MM.1S (cell line): ENCODE results near the gene STRIP2.

Experiments
- DNase-seq: peaks from one replicate; pipeline ENCODE4 v3.0.0-alpha.2; 2015
- H2AFZ ChIP-seq: fragments of 300-600 bp; sonication (generic); 2 replicates; pipeline ENCODE4 v1.6.0; 2016; ENCODE audit warnings: antibody characterized with exemption, low read length
- H3F3A ChIP-seq: fragments of 300-600 bp; sonication (generic); 2 replicates; pipeline ENCODE4 v1.6.1; 2016; ENCODE audit warnings: mild to moderate bottlenecking, antibody characterized with exemption, low read length, moderate library complexity, mixed read lengths; ENCODE audit not compliant: insufficient read depth
- H3K27ac ChIP-seq: fragments of 300-600 bp; sonication (generic); 2 replicates; pipeline ENCODE4 v1.5.1; 2016; ENCODE audit warnings: mild to moderate bottlenecking, low read length
- H3K27me3 ChIP-seq: fragments of 300-600 bp; sonication (generic); replicated peaks from 2 replicates; pipeline ENCODE4 v1.6.0; 2016; ENCODE audit warnings: low read length; ENCODE audit not compliant: insufficient read depth
- H3K36me3 ChIP-seq: fragments of 300-600 bp; sonication (generic); replicated peaks from 2 replicates; pipeline ENCODE4 v1.6.1; 2016; ENCODE audit warnings: mild to moderate bottlenecking, low read length, mixed read lengths; ENCODE audit not compliant: insufficient read depth
- H3K4me1 ChIP-seq: fragments of 300-600 bp; sonication (generic); 2 replicates; pipeline ENCODE4 v1.6.1; 2016; ENCODE audit warnings: low read length, mixed read lengths
- H3K4me2 ChIP-seq: fragments of 300-600 bp; sonication (generic); 2 replicates; pipeline ENCODE4 v1.6.0; 2016; ENCODE audit warnings: low read depth, low read length
- H3K4me3 ChIP-seq: fragments of 300-600 bp; sonication (generic); 2 replicates; pipeline ENCODE4 v1.5.1; 2016; ENCODE audit warnings: low read length, mixed read lengths
- H3K79me2 ChIP-seq: fragments of 300-600 bp; sonication (generic); 2 replicates; pipeline ENCODE4 v1.6.1; 2016; ENCODE audit warnings: mixed run types, low read length, mixed read lengths
- H3K9ac ChIP-seq: fragments of 300-600 bp; sonication (generic); 2 replicates; pipeline ENCODE4 v1.6.1; 2016; ENCODE audit warnings: low read length, mixed read lengths
- H3K9me2 ChIP-seq: fragments of 300-600 bp; sonication (generic); replicated peaks from 2 replicates; pipeline ENCODE4 v1.6.1; 2016; ENCODE audit warnings: mild to moderate bottlenecking, low read length, mixed read lengths; ENCODE audit not compliant: insufficient read depth
- H3K9me3 ChIP-seq: fragments of 300-600 bp; sonication (generic); replicated peaks from 2 replicates; pipeline ENCODE4 v1.6.1; 2016; ENCODE audit warnings: mild to moderate bottlenecking, low read length, mixed read lengths; ENCODE audit not compliant: insufficient read depth
- H4K20me1 ChIP-seq: fragments of 300-600 bp; sonication (generic); 2 replicates; pipeline ENCODE4 v1.6.1; 2016; ENCODE audit warnings: mild to moderate bottlenecking, low read length, moderate library complexity, mixed read lengths; ENCODE audit not compliant: insufficient read depth
- CTCF ChIP-seq: fragments of 300-600 bp; sonication (generic); IDR thresholded peaks from 2 replicates; pipeline ENCODE4 v1.5.1; 2016; ENCODE audit warnings: antibody characterized with exemption, low read length, mixed read lengths
- EZH2 ChIP-seq: fragments of 300-600 bp; sonication (generic); optimal IDR thresholded peaks from 2 replicates; pipeline ENCODE3; 2017; ENCODE audit warnings: low read depth, mild to moderate bottlenecking, antibody characterized with exemption, low read length, mixed read lengths
- EZH2phosphoT487 ChIP-seq: fragments of 300-600 bp; sonication (generic); IDR thresholded peaks from 2 replicates; pipeline ENCODE4 v1.6.1; 2018; ENCODE audit warnings: antibody characterized with exemption, low read length

STRIP2 gene

GRCh38 chr7:129462420-129462819 is 28.2 kb downstream of the STRIP2 start:
- no peak overlapping the region for H3K27ac ChIP-seq
- no peaks in the 10 kb centered on the region for H4K20me1 ChIP-seq
- H3K4me2 ChIP-seq: no peak overlapping the region
- no peak for DNase-seq
- no peak overlapping the region for H3K4me3 ChIP-seq
- H3K4me1 ChIP-seq: no peaks in the 10 kb centered on the region
- H3K36me3 ChIP-seq: no peaks in the 10 kb centered on the region
- no peak overlapping the region for H2AFZ ChIP-seq
- TF ChIP-seq EZH2 (no peak), EZH2phosphoT487 (no peak), CTCF (no peak)
- no peaks in the 10 kb centered on the region for H3K9me2 ChIP-seq
- H3K79me2 ChIP-seq: no peaks in the 10 kb centered on the region
- H3F3A ChIP-seq: no peaks in the 10 kb centered on the region
- H3K9ac ChIP-seq: no peak overlapping the region
- no peaks in the 10 kb centered on the region for H3K27me3 ChIP-seq
- no peaks in the 10 kb centered on the region for H3K9me3 ChIP-seq

- H3K4me1 ChIP-seq: no peaks in the 10 kb centered on the region
- H3K9me3 ChIP-seq: no peaks in the 10 kb centered on the region
- H3K36me3 ChIP-seq: no peaks in the 10 kb centered on the region
- no peak overlapping the region for H3K27ac ChIP-seq
- H2AFZ ChIP-seq: no peak overlapping the region
- H3K9ac ChIP-seq: no peak overlapping the region
- H3F3A ChIP-seq: no peaks in the 10 kb centered on the region
- H3K4me3 ChIP-seq: no peak overlapping the region
- no peaks in the 10 kb centered on the region for H3K79me2 ChIP-seq
- no peak for TF ChIP-seq CTCF
- no peak for TF ChIP-seq EZH2
- TF ChIP-seq EZH2phosphoT487: no peak
- DNase-seq: no peak
- H3K4me2 ChIP-seq: no peak overlapping the region
- H4K20me1 ChIP-seq: no peaks in the 10 kb centered on the region
- H3K9me2 ChIP-seq: no peaks in the 10 kb centered on the region
- H3K27me3 ChIP-seq: no peaks in the 10 kb centered on the region
Observed at GRCh38 chr7:129464194-129464593, 30.0 kb downstream of the STRIP2 start.

GRCh38 chr7:129465080-129465479 is 30.8 kb downstream of the STRIP2 start:
- no peak overlapping the region for H3K27ac ChIP-seq
- no peaks in the 10 kb centered on the region for H3K27me3 ChIP-seq
- no peak overlapping the region for H2AFZ ChIP-seq
- H3K9me3 ChIP-seq: no peaks in the 10 kb centered on the region
- H3K36me3 ChIP-seq: no peaks in the 10 kb centered on the region
- TF ChIP-seq CTCF: no peak
- TF ChIP-seq EZH2: no peak
- TF ChIP-seq EZH2phosphoT487: no peak
- H3F3A ChIP-seq: no peaks in the 10 kb centered on the region
- no peaks in the 10 kb centered on the region for H3K4me1 ChIP-seq
- H3K9ac ChIP-seq: no peak overlapping the region
- no peaks in the 10 kb centered on the region for H3K79me2 ChIP-seq
- no peaks in the 10 kb centered on the region for H4K20me1 ChIP-seq
- no peak overlapping the region for H3K4me2 ChIP-seq
- DNase-seq: no peak
- H3K9me2 ChIP-seq: no peaks in the 10 kb centered on the region
- no peak overlapping the region for H3K4me3 ChIP-seq

GRCh38 chr7:129466796-129467195 is 32.6 kb downstream of the STRIP2 start:
- no peak overlapping the region for H3K9ac ChIP-seq
- no peak overlapping the region for H3K4me3 ChIP-seq
- H3K9me3 ChIP-seq: no peaks in the 10 kb centered on the region
- no peaks in the 10 kb centered on the region for H3K79me2 ChIP-seq
- H2AFZ ChIP-seq: no peak overlapping the region
- no peak overlapping the region for H3K27ac ChIP-seq
- no peaks in the 10 kb centered on the region for H3K4me1 ChIP-seq
- no peaks in the 10 kb centered on the region for H3K9me2 ChIP-seq
- H3K4me2 ChIP-seq: no peak overlapping the region
- no peaks in the 10 kb centered on the region for H4K20me1 ChIP-seq
- H3K36me3 ChIP-seq: no peaks in the 10 kb centered on the region
- TF ChIP-seq EZH2: no peak
- no peak for TF ChIP-seq CTCF
- no peak for TF ChIP-seq EZH2phosphoT487
- H3F3A ChIP-seq: no peaks in the 10 kb centered on the region
- no peaks in the 10 kb centered on the region for H3K27me3 ChIP-seq
- DNase-seq: no peak
